GM12878 (cell line): ENCODE data around the gene ZNF800.

Experiments
- BCL11A ChIP-seq: IDR thresholded peaks from 2 replicates; pipeline ENCODE4 v1.6.1; 2011; ENCODE audit warnings: low read depth, low read length
- CTCF ChIP-seq, 3 experiments: IDR thresholded peaks in 2 of 3; conservative IDR thresholded peaks in 1 of 3; 2 replicates each; pipeline ENCODE4 v1.5.1; 2011; ENCODE audit warnings: low read depth in 3 of 3, low read length in 3 of 3, mild to moderate bottlenecking in 3 of 3, control low read depth in 2 of 3, moderate library complexity in 2 of 3, inconsistent platforms in 1 of 3, mixed read lengths in 1 of 3; ENCODE audit not compliant: control insufficient read depth in 2 of 3, insufficient read depth in 1 of 3; ENCODE audit errors: extremely low read depth in 1 of 3
- EP300 ChIP-seq, 2 experiments: fragments of 150-350 bp in 1 of 2; IDR thresholded peaks; 2 replicates each; pipeline ENCODE4 v1.6.1; 2011 to 2012; ENCODE audit warnings: low read depth in 2 of 2, low read length in 2 of 2, borderline replicate concordance in 1 of 2, improper control_type of control experiment in 1 of 2, inconsistent platforms in 1 of 2; ENCODE audit not compliant: control insufficient read depth in 1 of 2
- EZH2 ChIP-seq: IDR thresholded peaks from 2 replicates; pipeline ENCODE4 v1.6.1; 2012; ENCODE audit warnings: low read depth, mild to moderate bottlenecking, control low read depth, inconsistent platforms, low read length, borderline replicate concordance; ENCODE audit not compliant: control insufficient read depth
- MXI1 ChIP-seq: fragments of 150-350 bp; IDR thresholded peaks from 2 replicates; pipeline ENCODE4 v1.6.1; 2011; ENCODE audit warnings: low read depth, mild to moderate bottlenecking, inconsistent platforms, low read length, improper control_type of control experiment
- MYC ChIP-seq: IDR thresholded peaks from 2 replicates; pipeline ENCODE4 v1.6.1; 2011; ENCODE audit warnings: mild to moderate bottlenecking, low read length, moderate library complexity, inconsistent platforms; ENCODE audit not compliant: insufficient read depth, insufficient replicate concordance, insufficient read length, severe bottlenecking
- POLR2AphosphoS2 ChIP-seq: IDR thresholded peaks from 2 replicates; pipeline ENCODE4 v1.6.1; 2011; ENCODE audit warnings: low read depth, mild to moderate bottlenecking, low read length, improper control_type of control experiment, moderate library complexity
- POLR2AphosphoS5 ChIP-seq: IDR thresholded peaks from 2 replicates; pipeline ENCODE4 v1.6.1; 2011; ENCODE audit warnings: mild to moderate bottlenecking, low read length, inconsistent platforms
- RCOR1 ChIP-seq: conservative IDR thresholded peaks from 2 replicates; pipeline ENCODE4 v1.6.1; 2012; ENCODE audit warnings: low read depth, low read length, improper control_type of control experiment
- RFX5 ChIP-seq: IDR thresholded peaks from 2 replicates; pipeline ENCODE4 v1.6.1; 2011; ENCODE audit warnings: low read depth, low read length, improper control_type of control experiment
- SP1 ChIP-seq: IDR thresholded peaks from one replicate; pipeline ENCODE4 v1.6.1; 2011; ENCODE audit warnings: low read depth, low read length
- SPI1 ChIP-seq: IDR thresholded peaks from 2 replicates; pipeline ENCODE4 v1.6.1; 2011; ENCODE audit warnings: low read depth, mild to moderate bottlenecking, low read length, moderate library complexity, borderline replicate concordance; ENCODE audit not compliant: insufficient read depth
- USF2 ChIP-seq: IDR thresholded peaks from 2 replicates; pipeline ENCODE4 v1.6.1; 2011; ENCODE audit warnings: low read depth, low read length, improper control_type of control experiment, borderline replicate concordance
- YY1 ChIP-seq: IDR thresholded peaks from 2 replicates; pipeline ENCODE4 v1.6.1; 2011; ENCODE audit warnings: low read depth, mild to moderate bottlenecking, low read length

GRCh38 chr7:127417346-127417745 lies 24.8 kb upstream of the ZNF800 start:
- TF ChIP-seq CTCF (IDR thresholded peaks at IDR 0.05 in 2 of 3, conservative IDR thresholded peaks at IDR 0.05 in 1 of 3; ENCODE audit: control insufficient read depth in 2 of 3, extremely low read depth in 1 of 3, insufficient read depth in 1 of 3, low read depth in 3 of 3, low read length in 3 of 3) (no peak), MXI1 (no peak), RFX5 (no peak), MYC (no peak), BCL11A (no peak), EZH2 (no peak), SP1 (no peak), USF2 (no peak), YY1 (peak; percentile 47; the same call in 1 of the 2 replicates), EP300 (IDR thresholded peaks at IDR 0.05; ENCODE audit: borderline replicate concordance in 1 of 2, control insufficient read depth in 1 of 2, low read depth in 2 of 2, low read length in 2 of 2) (no peak), RCOR1 (no peak), POLR2AphosphoS5 (no peak), SPI1 (no peak), POLR2AphosphoS2 (no peak)
